Trophoblast cell (in vitro differentiated cells and primary cell): Measurements from ENCODE around the gene CPED1.

Experiments used
- DNase-seq, 2 donors: peaks; one replicate each; pipeline ENCODE4 v3.0.0-alpha.2; 2016
- H2AFZ ChIP-seq: 2 replicates; pipeline ENCODE4 v1.6.1; 2013; ENCODE audit warnings: low read length, moderate library complexity, mild to moderate bottlenecking; ENCODE audit not compliant: insufficient read depth, poor library complexity
- H2AK5ac ChIP-seq: 2 replicates; pipeline ENCODE4 v1.6.1; 2013; ENCODE audit warnings: mild to moderate bottlenecking, low read length
- H2BK120ac ChIP-seq: 2 replicates; pipeline ENCODE4 v1.6.1; 2013; ENCODE audit warnings: low read length, mild to moderate bottlenecking, moderate library complexity; ENCODE audit not compliant: insufficient read depth, poor library complexity
- H2BK12ac ChIP-seq: 2 replicates; pipeline ENCODE4 v1.6.1; 2013; ENCODE audit warnings: mild to moderate bottlenecking, low read length, moderate library complexity
- H2BK5ac ChIP-seq: 2 replicates; pipeline ENCODE4 v1.6.1; 2013; ENCODE audit warnings: low read length, low read depth, moderate library complexity, mild to moderate bottlenecking; ENCODE audit not compliant: poor library complexity
- H3K14ac ChIP-seq: 2 replicates; pipeline ENCODE4 v1.6.1; 2013; ENCODE audit warnings: mild to moderate bottlenecking, low read length
- H3K18ac ChIP-seq: 2 replicates; pipeline ENCODE4 v1.6.1; 2013; ENCODE audit warnings: mild to moderate bottlenecking, low read length
- H3K23ac ChIP-seq: 2 replicates; pipeline ENCODE4 v1.6.1; 2013; ENCODE audit warnings: low read length
- H3K27ac ChIP-seq: 2 replicates; pipeline ENCODE4 v1.5.1; 2013; ENCODE audit warnings: low read depth, mild to moderate bottlenecking, inconsistent platforms, low read length, moderate library complexity
- H3K27me3 ChIP-seq: 2 replicates; pipeline ENCODE4 v1.6.1; 2013; ENCODE audit warnings: inconsistent platforms, mild to moderate bottlenecking, low read length, moderate library complexity; ENCODE audit not compliant: insufficient read depth
- H3K36me3 ChIP-seq, 2 experiments: 1 replicate in 1 of 2; 2 replicates in 1 of 2; pipeline ENCODE4 v1.6.1; 2013; ENCODE audit warnings: low read length in 2 of 2, mild to moderate bottlenecking in 2 of 2, moderate library complexity in 1 of 2; ENCODE audit not compliant: insufficient read depth in 2 of 2, control insufficient read depth in 1 of 2
- H3K4ac ChIP-seq: 2 replicates; pipeline ENCODE4 v1.6.1; 2013; ENCODE audit warnings: low read depth, mild to moderate bottlenecking, low read length, moderate library complexity
- H3K4me1 ChIP-seq, 2 experiments: 1 replicate in 1 of 2; 2 replicates in 1 of 2; pipeline ENCODE4 v1.6.1; 2013; ENCODE audit warnings: low read length in 2 of 2, mild to moderate bottlenecking in 2 of 2, moderate library complexity in 1 of 2; ENCODE audit not compliant: insufficient read depth in 2 of 2, control insufficient read depth in 1 of 2
- H3K4me2 ChIP-seq: 2 replicates; pipeline ENCODE4 v1.6.1; 2013; ENCODE audit warnings: inconsistent platforms, mild to moderate bottlenecking, low read length, moderate library complexity
- H3K4me3 ChIP-seq: 2 replicates; pipeline ENCODE4 v1.5.1; 2013; ENCODE audit warnings: mild to moderate bottlenecking, low read depth, low read length, inconsistent platforms
- H3K79me1 ChIP-seq: one replicate; pipeline ENCODE4 v1.6.1; 2013; ENCODE audit warnings: low read length
- H3K79me2 ChIP-seq: 2 replicates; pipeline ENCODE4 v1.6.1; 2013; ENCODE audit warnings: low read length, mild to moderate bottlenecking; ENCODE audit not compliant: control insufficient read depth, insufficient read depth, poor library complexity
- H3K9ac ChIP-seq: 2 replicates; pipeline ENCODE4 v1.6.1; 2013; ENCODE audit warnings: mild to moderate bottlenecking, low read length
- H3K9me3 ChIP-seq: 2 replicates; pipeline ENCODE4 v1.6.1; 2013; ENCODE audit warnings: low read depth, mild to moderate bottlenecking, control low read depth, inconsistent platforms, low read length; ENCODE audit not compliant: insufficient read depth
- H4K12ac ChIP-seq: 2 replicates; pipeline ENCODE4 v1.6.1; 2013; ENCODE audit warnings: low read depth, mild to moderate bottlenecking, low read length, moderate library complexity
- H4K8ac ChIP-seq: 2 replicates; pipeline ENCODE4 v1.6.1; 2013; ENCODE audit warnings: low read depth, mild to moderate bottlenecking, low read length, moderate library complexity
- H4K91ac ChIP-seq: one replicate; pipeline ENCODE4 v1.6.1; 2013; ENCODE audit warnings: low read depth, mild to moderate bottlenecking, low read length, moderate library complexity
- WGBS: extraction: QIAGEN DNeasy Blood & Tissue Kit; methylation state at CpG from one replicate; pipeline ENCODE4 v1.1.7; 2013; ENCODE audit warnings: missing lambda C conversion rate; ENCODE audit not compliant: insufficient read length, insufficient coverage; ENCODE audit errors: extremely low coverage; 5-methylcytosine and 5-hydroxymethylcytosine counted together

CPED1 gene

GRCh38 chr7:121071132-121071531 is 82.6 kb downstream of the CPED1 start:
- WGBS: no CpG with 5 or more reads among the region's 1 CpG
- Histone ChIP-seq H2AK5ac (no peak overlapping the region), H3K36me3 (no peaks in the 10 kb centered on the region), H2BK120ac (no peak overlapping the region), H2BK5ac (no peak overlapping the region), H4K8ac (no peak overlapping the region), H3K9ac (no peak overlapping the region), H3K4me3 (no peak overlapping the region), H2BK12ac (no peak overlapping the region), H4K91ac (no peak overlapping the region), H3K18ac (no peak overlapping the region), H3K4me1 (no peaks in the 10 kb centered on the region), H3K27me3 (no peaks in the 10 kb centered on the region), H3K9me3 (no peaks in the 10 kb centered on the region), H3K27ac (no peak overlapping the region), H3K4me2 (no peak overlapping the region), H3K79me1 (no peaks in the 10 kb centered on the region), H3K4ac (no peak overlapping the region), H3K23ac (no peak overlapping the region), H2AFZ (no peak overlapping the region), H4K12ac (no peak overlapping the region), H3K79me2 (no peaks in the 10 kb centered on the region), H3K14ac (no peak overlapping the region)
- no peak for DNase-seq

GRCh38 chr7:121071662-121072061 is 83.2 kb downstream of the CPED1 start:
- WGBS: no CpG with 5 or more reads among the region's 2 CpGs
- Histone ChIP-seq H3K4me2 (no peak overlapping the region), H2BK120ac (no peak overlapping the region), H2BK12ac (no peak overlapping the region), H3K4ac (no peak overlapping the region), H4K8ac (no peak overlapping the region), H2BK5ac (no peak overlapping the region), H3K9ac (no peak overlapping the region), H3K4me3 (no peak overlapping the region), H3K4me1 (no peaks in the 10 kb centered on the region), H4K91ac (no peak overlapping the region), H3K36me3 (no peaks in the 10 kb centered on the region), H2AK5ac (no peak overlapping the region), H3K23ac (no peak overlapping the region), H3K27ac (no peak overlapping the region), H3K27me3 (no peaks in the 10 kb centered on the region), H2AFZ (no peak overlapping the region), H3K79me1 (no peaks in the 10 kb centered on the region), H4K12ac (no peak overlapping the region), H3K79me2 (no peaks in the 10 kb centered on the region), H3K14ac (no peak overlapping the region), H3K18ac (no peak overlapping the region), H3K9me3 (no peaks in the 10 kb centered on the region)
- DNase-seq: no peak

GRCh38 chr7:121072826-121073225 is 84.3 kb downstream of the CPED1 start:
- H2BK120ac ChIP-seq: no peak overlapping the region
- no peak overlapping the region for H3K9ac ChIP-seq
- WGBS: no CpG with 5 or more reads among the region's 2 CpGs
- no peak overlapping the region for H3K4me2 ChIP-seq
- no peak overlapping the region for H3K14ac ChIP-seq
- no peaks in the 10 kb centered on the region for H3K9me3 ChIP-seq
- H4K12ac ChIP-seq: no peak overlapping the region
- H4K8ac ChIP-seq: no peak overlapping the region
- no peaks in the 10 kb centered on the region for H3K79me2 ChIP-seq
- H3K4ac ChIP-seq: no peak overlapping the region
- H3K18ac ChIP-seq: no peak overlapping the region
- no peak overlapping the region for H2BK12ac ChIP-seq
- H4K91ac ChIP-seq: no peak overlapping the region
- H3K79me1 ChIP-seq: no peaks in the 10 kb centered on the region
- DNase-seq: no peak
- no peak overlapping the region for H3K4me3 ChIP-seq
- H3K36me3 ChIP-seq: no peaks in the 10 kb centered on the region
- H2AK5ac ChIP-seq: no peak overlapping the region
- H3K4me1 ChIP-seq: no peaks in the 10 kb centered on the region
- no peak overlapping the region for H3K27ac ChIP-seq
- no peaks in the 10 kb centered on the region for H3K27me3 ChIP-seq
- no peak overlapping the region for H2AFZ ChIP-seq
- H2BK5ac ChIP-seq: no peak overlapping the region
- H3K23ac ChIP-seq: no peak overlapping the region

GRCh38 chr7:121073463-121074099 is 85.1 kb downstream of the CPED1 start:
- H3K4me2 ChIP-seq: no peak overlapping the region
- H4K8ac ChIP-seq: no peak overlapping the region
- no peak overlapping the region for H2BK12ac ChIP-seq
- no peak overlapping the region for H3K4ac ChIP-seq
- no peaks in the 10 kb centered on the region for H3K27me3 ChIP-seq
- no peak overlapping the region for H3K9ac ChIP-seq
- WGBS: no CpG with 5 or more reads among the region's 3 CpGs
- H3K36me3 ChIP-seq: no peaks in the 10 kb centered on the region
- no peak overlapping the region for H2BK120ac ChIP-seq
- H4K91ac ChIP-seq: no peak overlapping the region
- H3K18ac ChIP-seq: no peak overlapping the region
- no peak overlapping the region for H3K23ac ChIP-seq
- no peak overlapping the region for H4K12ac ChIP-seq
- no peak overlapping the region for H2BK5ac ChIP-seq
- H3K9me3 ChIP-seq: no peaks in the 10 kb centered on the region
- H3K79me2 ChIP-seq: no peaks in the 10 kb centered on the region
- H3K27ac ChIP-seq: no peak overlapping the region
- H2AK5ac ChIP-seq: no peak overlapping the region
- H3K14ac ChIP-seq: no peak overlapping the region
- H3K4me1 ChIP-seq: no peaks in the 10 kb centered on the region
- H2AFZ ChIP-seq: no peak overlapping the region
- H3K79me1 ChIP-seq: no peaks in the 10 kb centered on the region
- H3K4me3 ChIP-seq: no peak overlapping the region
- DNase-seq: peak in 1 of 2 donors; percentile 6
